ENCODE data around the gene CFD.

DNA sequence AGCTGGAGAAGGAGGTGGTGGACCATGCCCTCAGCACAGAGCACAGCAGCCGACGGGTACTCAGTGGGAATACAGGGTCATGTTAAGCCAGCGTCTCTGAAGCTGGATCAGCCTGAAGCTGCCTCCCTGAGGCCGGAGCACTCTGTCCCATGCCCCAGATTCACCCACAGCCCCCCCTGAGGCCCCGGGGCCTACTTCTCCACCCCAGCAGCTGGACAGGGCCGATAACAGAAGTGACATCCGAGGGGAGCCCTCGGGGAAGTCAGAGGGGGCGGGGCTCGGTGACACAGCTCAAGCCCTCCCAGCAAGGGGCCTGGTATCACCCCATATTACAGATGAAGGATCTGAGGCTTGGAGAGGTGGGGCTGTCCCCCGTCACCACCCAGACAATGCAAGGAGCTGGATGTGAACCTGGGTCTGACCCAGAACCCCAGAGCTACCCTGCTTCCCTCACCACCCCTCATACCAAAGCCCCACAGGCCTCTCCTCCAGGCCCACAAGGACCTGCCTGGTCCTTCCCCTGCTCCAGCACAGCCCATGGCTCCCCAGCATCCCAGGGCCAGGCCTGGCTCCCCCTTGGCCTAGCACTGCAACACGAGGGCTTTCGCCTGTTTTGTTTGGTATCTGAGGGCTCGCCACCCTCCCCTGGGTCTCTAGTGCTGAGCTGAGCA, 47.9 kb downstream of the CFD start:
- TF ChIP-seq CTCF (IDR thresholded peaks at IDR 0.05; ENCODE audit: poor library complexity, severe bottlenecking) (no peak), EP300 (conservative IDR thresholded peaks at IDR 0.05; ENCODE audit: poor library complexity, severe bottlenecking) (no peak), REST (IDR thresholded peaks at IDR 0.05; ENCODE audit: borderline replicate concordance) (no peak), POLR2AphosphoS5 (IDR thresholded peaks at IDR 0.05) (no peak), SMC3 (conservative IDR thresholded peaks at IDR 0.05; ENCODE audit: poor library complexity) (no peak), EZH2 (IDR thresholded peaks at IDR 0.05; ENCODE audit: borderline replicate concordance, insufficient read depth, low read length, poor library complexity, severe bottlenecking) (no peak), MXI1 (conservative IDR thresholded peaks at IDR 0.05; ENCODE audit: poor library complexity, severe bottlenecking) (no peak)
